GM19395 (cell line): Measurements from ENCODE around the gene MAGEF1.

ENCODE experiments used
- ATAC-seq: cut with Tn5 transposase; IDR thresholded peaks from one replicate; pipeline ENCODE4 v1.9.1; 2021; ENCODE audit warnings: mild to moderate bottlenecking, moderate library complexity; ENCODE audit not compliant: unreplicated experiment

MAGEF1 gene

GRCh38 chr3:184672977-184673870, 38.6 kb downstream of the MAGEF1 start:
- no peak for ATAC-seq

DNA sequence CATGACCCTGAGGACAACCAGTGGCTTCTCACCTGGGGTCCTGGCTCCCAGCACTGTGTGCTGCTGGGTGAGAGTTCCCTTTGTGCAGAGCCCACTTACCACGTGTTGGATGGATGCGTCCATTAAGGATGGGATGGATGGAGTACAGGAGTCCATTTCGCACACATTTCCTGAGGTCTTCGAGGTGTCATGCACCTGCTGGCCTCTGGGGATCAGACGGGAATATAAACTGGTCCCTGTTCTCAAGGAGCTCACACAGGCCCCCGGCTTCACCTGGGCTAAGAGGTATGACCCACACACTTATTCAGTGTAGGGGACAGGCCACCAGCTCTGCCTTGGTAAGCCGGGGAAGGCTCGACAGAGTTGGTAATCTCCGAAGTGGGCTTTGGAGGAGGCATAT, 39.5 kb downstream of the MAGEF1 start:
- ATAC-seq = no peak

DNA sequence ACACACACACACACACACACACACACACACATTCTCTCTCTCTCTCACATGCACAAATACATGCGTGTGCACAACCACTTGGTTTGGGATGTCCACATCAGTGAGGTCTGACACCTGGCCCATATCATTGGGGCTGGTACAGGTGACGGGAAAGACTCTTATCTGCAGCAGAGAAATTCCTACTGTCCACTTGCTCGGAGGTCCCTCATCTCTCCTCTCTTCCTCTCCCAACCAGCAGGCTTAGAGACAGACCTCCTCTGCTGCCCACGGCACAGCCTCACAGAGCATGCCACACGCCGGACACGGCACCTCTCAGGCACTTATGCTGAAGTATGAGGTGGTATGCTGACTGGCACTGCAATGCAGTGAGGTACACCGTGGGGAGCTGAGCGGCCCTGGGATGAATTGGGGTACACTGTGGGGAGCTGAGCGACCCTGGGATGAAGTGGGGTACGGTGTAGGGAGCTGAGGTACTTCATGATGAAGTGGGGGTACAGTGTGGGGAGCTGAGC, 41.7 kb downstream of the MAGEF1 start:
- no peak for ATAC-seq

- ATAC-seq = no peak
Measured at GRCh38 chr3:184669578-184669977, 42.3 kb downstream of the MAGEF1 start.

GRCh38 chr3:184666442-184666841, 45.4 kb downstream of the MAGEF1 start:
- no peak for ATAC-seq

DNA sequence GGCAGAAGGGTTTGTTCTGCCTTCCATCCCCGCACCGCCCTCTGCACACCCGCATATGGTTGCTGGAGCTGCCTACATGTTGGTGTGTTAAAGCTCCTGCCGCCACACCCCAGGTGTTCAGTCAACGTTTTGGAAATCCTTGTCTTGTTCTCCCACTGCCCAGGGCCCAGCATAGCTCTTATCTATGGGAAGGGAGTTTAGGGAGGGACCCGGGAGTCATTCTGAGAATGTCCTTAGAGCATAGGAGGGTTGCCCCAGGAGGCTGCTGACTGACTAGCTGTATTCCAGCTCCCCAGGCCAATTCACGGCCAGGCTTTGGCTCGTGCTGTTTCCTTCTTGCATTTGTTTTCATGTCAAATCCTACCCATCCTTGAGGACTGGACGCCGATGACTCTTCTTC, 46.8 kb downstream of the MAGEF1 start:
- ATAC-seq = no peak

DNA sequence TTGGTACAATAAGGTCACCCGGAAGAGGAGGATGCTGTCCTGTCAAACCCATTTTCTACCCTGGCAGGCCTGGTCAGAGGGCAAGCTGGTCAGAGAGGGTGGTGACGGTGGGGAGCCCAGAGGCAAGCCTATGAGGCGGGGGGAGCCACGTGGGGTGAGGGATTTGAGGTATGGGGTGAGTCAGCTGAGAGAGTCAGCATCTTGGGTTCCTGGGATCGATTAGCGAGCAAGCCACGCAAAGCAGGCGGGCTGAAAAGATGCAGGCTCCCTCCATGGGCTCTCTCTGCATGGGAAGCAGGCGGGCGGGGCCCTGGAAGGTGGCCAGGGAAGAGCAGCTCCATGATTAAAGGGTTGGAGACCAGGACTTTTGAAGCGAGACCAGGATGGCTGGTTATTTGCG, 48.1 kb downstream of the MAGEF1 start:
- no peak for ATAC-seq

DNA sequence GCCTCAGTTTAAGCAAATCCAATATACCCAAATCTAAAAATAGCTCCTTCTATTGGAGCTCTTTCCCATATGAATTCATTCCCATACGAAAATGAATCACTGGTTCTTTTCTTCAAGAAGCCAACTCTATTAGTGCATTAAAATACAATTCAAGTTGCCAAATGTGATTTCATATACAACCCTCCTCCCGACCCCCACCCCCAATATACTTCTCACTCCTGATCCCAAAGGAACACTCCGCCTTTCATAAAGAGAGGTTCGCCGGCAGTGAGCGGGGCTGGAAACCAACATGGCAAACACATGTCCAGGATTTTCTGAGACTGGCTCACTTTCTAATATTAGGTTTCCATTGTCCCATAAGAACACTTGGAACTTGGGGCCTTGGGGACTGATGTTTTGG, 48.5 kb downstream of the MAGEF1 start:
- no peak for ATAC-seq

GRCh38 chr3:184662187-184662586, 49.7 kb downstream of the MAGEF1 start:
- no peak for ATAC-seq

- no peak for ATAC-seq
Measured at GRCh38 chr3:184660931-184661330, 50.9 kb downstream of the MAGEF1 start.
